Right ventricle myocardium superior (tissue), 1 donor: ENCODE results near the gene ZFYVE16. TPM values are rescaled to one million over a fixed set of nuclear protein-coding genes. Genes with fewer than 3 reads are reported as not detected.

ENCODE experiments used
- total RNA-seq: library from RNA; stranded (reverse); fragmentation: NEBNext Ultra II Directional; extraction: Animal tissue kit (Norgen Biotek cat#: 25700); gene quantifications from one replicate; pipeline ENCODE4 v1.2.1, GENCODE V29; 2021
- donor health status: DM: no; HTN: yes; CAD: no; lungs with severe emphysema.

The ZFYVE16 gene
- total RNA-seq, 1 donor from 2014 or later, result 29.6 TPM

Other genes with a start within 250 kb of the ZFYVE16 start
- 10.7 TPM for gene SERINC5, start 152.0 kb upstream of the ZFYVE16 start, total RNA-seq
- not detected for gene SPZ1, start 88.1 kb upstream of the ZFYVE16 start, total RNA-seq
- gene FAM151B, start 80.0 kb downstream of the ZFYVE16 start, total RNA-seq, result 1.5 TPM
- not detected for gene ANKRD34B, start 162.2 kb downstream of the ZFYVE16 start, total RNA-seq
- gene MSH3, start 246.6 kb downstream of the ZFYVE16 start, total RNA-seq, result 10.5 TPM
- gene DHFR, start 246.9 kb downstream of the ZFYVE16 start, total RNA-seq, result 10.7 TPM